ENCODE results near the gene ISM1.

ISM1 gene

DNA sequence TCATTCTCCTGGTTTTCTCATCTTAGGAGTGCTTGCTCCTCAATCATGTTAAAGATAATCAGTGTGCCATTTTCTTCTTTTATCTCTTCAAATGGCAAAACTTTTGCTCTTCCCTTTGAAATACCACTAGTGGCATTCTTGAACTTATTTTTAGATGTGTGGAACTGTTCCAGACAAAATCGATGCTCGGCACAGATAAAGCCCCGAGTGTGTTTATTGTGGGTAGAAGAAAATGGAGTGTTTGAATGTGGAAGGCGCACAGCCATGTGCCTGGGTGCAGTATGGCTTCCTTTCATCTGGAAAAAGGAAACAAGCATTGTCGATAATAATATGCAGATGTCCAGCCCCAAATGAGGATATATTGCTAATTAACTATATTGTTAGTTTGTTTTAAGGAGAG lies 42.4 kb downstream of the ISM1 start:
- DNase-seq, result peak; percentile 55
- no peak overlapping the region for H3K9ac ChIP-seq (ENCODE audit: low read depth, low read length)
- TF ChIP-seq EZH2 (IDR thresholded peaks at IDR 0.05; ENCODE audit: borderline replicate concordance, low read depth, low read length, severe bottlenecking), result no peak
- TF ChIP-seq, protein P1, sequence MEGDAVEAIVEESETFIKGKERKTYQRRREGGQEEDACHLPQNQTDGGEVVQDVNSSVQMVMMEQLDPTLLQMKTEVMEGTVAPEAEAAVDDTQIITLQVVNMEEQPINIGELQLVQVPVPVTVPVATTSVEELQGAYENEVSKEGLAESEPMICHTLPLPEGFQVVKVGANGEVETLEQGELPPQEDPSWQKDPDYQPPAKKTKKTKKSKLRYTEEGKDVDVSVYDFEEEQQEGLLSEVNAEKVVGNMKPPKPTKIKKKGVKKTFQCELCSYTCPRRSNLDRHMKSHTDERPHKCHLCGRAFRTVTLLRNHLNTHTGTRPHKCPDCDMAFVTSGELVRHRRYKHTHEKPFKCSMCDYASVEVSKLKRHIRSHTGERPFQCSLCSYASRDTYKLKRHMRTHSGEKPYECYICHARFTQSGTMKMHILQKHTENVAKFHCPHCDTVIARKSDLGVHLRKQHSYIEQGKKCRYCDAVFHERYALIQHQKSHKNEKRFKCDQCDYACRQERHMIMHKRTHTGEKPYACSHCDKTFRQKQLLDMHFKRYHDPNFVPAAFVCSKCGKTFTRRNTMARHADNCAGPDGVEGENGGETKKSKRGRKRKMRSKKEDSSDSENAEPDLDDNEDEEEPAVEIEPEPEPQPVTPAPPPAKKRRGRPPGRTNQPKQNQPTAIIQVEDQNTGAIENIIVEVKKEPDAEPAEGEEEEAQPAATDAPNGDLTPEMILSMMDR (IDR thresholded peaks at IDR 0.05; ENCODE audit: borderline replicate concordance, extremely low read depth, low read length, poor library complexity, severe bottlenecking), result no peak
- H3K27ac ChIP-seq (ENCODE audit: low read length), result peak overlapping the region; percentile 44
- no peak overlapping the region for H3K4me3 ChIP-seq (ENCODE audit: low read depth in 1 of 2, low read length in 2 of 2)
- H3K36me3 ChIP-seq (ENCODE audit: insufficient read depth, low read length), result 0 out of 2 replicates have a peak, but pooled peaks cover 3% of the 10 kb centered on the region
- no peak overlapping the region for H3K4me2 ChIP-seq (ENCODE audit: insufficient read depth, low read length)
- H4K20me1 ChIP-seq (ENCODE audit: insufficient read depth, low read length), result no peaks in the 10 kb centered on the region
- no peaks in the 10 kb centered on the region for H3K27me3 ChIP-seq (ENCODE audit: insufficient read depth, low read length, poor library complexity)
- no peaks in the 10 kb centered on the region for H3K9me3 ChIP-seq (ENCODE audit: insufficient read depth, low read length, severe bottlenecking)
- peaks cover 37% of the 10 kb centered on the region for H3K4me1 ChIP-seq (ENCODE audit: insufficient read depth, low read length)
- peak; percentile 69 for ATAC-seq (ENCODE audit: insufficient read depth, low read depth)
- no peak overlapping the region for H2AFZ ChIP-seq (ENCODE audit: low read depth, low read length)
- 0 out of 2 replicates have a peak, but pooled peaks cover 3% of the 10 kb centered on the region for H3K79me2 ChIP-seq (ENCODE audit: insufficient read depth, low read length)

DNA sequence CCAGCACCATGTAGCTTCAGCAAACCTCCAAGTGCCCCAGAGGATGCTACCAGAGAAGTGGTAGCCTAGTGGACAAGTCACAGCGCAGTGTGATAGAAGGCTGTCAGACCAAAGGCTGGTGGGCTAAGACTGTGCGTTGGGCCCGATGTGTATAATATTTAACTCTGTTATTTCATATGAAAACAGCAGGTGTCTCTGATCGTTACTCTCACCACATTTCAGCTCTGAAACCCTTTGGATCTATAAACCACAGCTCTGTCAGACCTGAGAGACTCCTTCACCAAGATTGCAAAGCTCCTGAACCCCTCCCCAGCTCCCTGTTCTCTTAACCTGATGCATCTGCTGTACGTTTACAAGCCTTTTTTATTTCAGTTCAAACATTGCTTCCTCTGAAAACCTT lies 43.8 kb downstream of the ISM1 start:
- Histone ChIP-seq H3K4me2 (ENCODE audit: insufficient read depth, low read length) (0 out of 2 replicates have a peak overlapping the region, but pooled peaks have one; percentile 10), H3K4me3 (ENCODE audit: low read depth in 1 of 2, low read length in 2 of 2) (no peak overlapping the region)

DNA sequence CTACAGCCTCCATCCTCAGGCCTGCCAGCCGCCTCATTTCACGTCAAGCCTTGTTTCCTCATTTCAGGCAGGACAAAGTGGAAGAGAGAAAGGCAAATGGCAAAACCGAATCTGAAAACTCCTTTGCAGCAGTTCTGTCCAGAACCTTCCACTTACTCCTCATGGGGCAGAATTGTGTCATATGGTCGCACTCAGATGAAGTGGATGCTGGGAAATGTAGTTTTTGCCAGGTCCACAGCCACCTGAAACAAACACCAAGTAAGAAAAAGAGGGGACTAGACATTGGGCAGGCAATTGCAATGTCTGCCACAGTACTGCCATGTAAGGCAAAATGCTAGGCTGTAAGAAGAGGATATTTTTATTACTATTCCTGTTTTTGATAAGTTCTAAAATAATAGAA lies 44.9 kb downstream of the ISM1 start:
- no peaks in the 10 kb centered on the region for H4K20me1 ChIP-seq (ENCODE audit: insufficient read depth, low read length)
- H3K27me3 ChIP-seq (ENCODE audit: insufficient read depth, low read length, poor library complexity), result no peaks in the 10 kb centered on the region
- no peak overlapping the region for H2AFZ ChIP-seq (ENCODE audit: low read depth, low read length)
- H3K9ac ChIP-seq (ENCODE audit: low read depth, low read length), result no peak overlapping the region
- TF ChIP-seq EZH2 (IDR thresholded peaks at IDR 0.05; ENCODE audit: borderline replicate concordance, low read depth, low read length, severe bottlenecking), result no peak
- TF ChIP-seq, protein P1 (IDR thresholded peaks at IDR 0.05; ENCODE audit: borderline replicate concordance, extremely low read depth, low read length, poor library complexity, severe bottlenecking), result no peak
- H3K4me1 ChIP-seq (ENCODE audit: insufficient read depth, low read length), result peaks cover 37% of the 10 kb centered on the region
- 0 out of 2 replicates have a peak, but pooled peaks cover 3% of the 10 kb centered on the region for H3K79me2 ChIP-seq (ENCODE audit: insufficient read depth, low read length)
- H3K4me3 ChIP-seq (ENCODE audit: low read depth in 1 of 2, low read length in 2 of 2), result no peak overlapping the region
- H3K9me3 ChIP-seq (ENCODE audit: insufficient read depth, low read length, severe bottlenecking), result no peaks in the 10 kb centered on the region
- DNase-seq (no peak), ATAC-seq (ENCODE audit: insufficient read depth, low read depth) (no peak)
- H3K27ac ChIP-seq (ENCODE audit: low read length), result 0 out of 2 replicates have a peak overlapping the region, but pooled peaks have one; percentile 19
- peaks cover 10% of the 10 kb centered on the region; the same call in 1 of the 2 replicates for H3K36me3 ChIP-seq (ENCODE audit: insufficient read depth, low read length)
- H3K4me2 ChIP-seq (ENCODE audit: insufficient read depth, low read length), result no peak overlapping the region

More for the DNA sequence above, 43.8 kb downstream of the ISM1 start:
- Histone ChIP-seq H3K27me3 (ENCODE audit: insufficient read depth, low read length, poor library complexity) (no peaks in the 10 kb centered on the region), H3K9me3 (ENCODE audit: insufficient read depth, low read length, severe bottlenecking) (no peaks in the 10 kb centered on the region), H3K27ac (ENCODE audit: low read length) (peak overlapping the region; percentile 70), H3K36me3 (ENCODE audit: insufficient read depth, low read length) (0 out of 2 replicates have a peak, but pooled peaks cover 3% of the 10 kb centered on the region), H4K20me1 (ENCODE audit: insufficient read depth, low read length) (no peaks in the 10 kb centered on the region), H3K79me2 (ENCODE audit: insufficient read depth, low read length) (0 out of 2 replicates have a peak, but pooled peaks cover 3% of the 10 kb centered on the region), H3K4me1 (ENCODE audit: insufficient read depth, low read length) (peaks cover 37% of the 10 kb centered on the region), H2AFZ (ENCODE audit: low read depth, low read length) (no peak overlapping the region), H3K9ac (ENCODE audit: low read depth, low read length) (0 out of 2 replicates have a peak overlapping the region, but pooled peaks have one; percentile 3)
- DNase-seq (peak; percentile 58), ATAC-seq (ENCODE audit: insufficient read depth, low read depth) (peak; percentile 78)
- TF ChIP-seq, protein P1 (IDR thresholded peaks at IDR 0.05; ENCODE audit: borderline replicate concordance, extremely low read depth, low read length, poor library complexity, severe bottlenecking), result peak; percentile 33
- TF ChIP-seq EZH2 (IDR thresholded peaks at IDR 0.05; ENCODE audit: borderline replicate concordance, low read depth, low read length, severe bottlenecking), result no peak
